ENCODE data around the gene KMT2E.
"Not testable (repeated sequence)": the region's sequence is repeated elsewhere in the genome, so short reads cannot be mapped to it uniquely, and the experiment has no call there.

Gene KMT2E

GRCh38 chr7:104983076-104983577 lies 30.9 kb upstream of the KMT2E start:
- peak overlapping the region; percentile 64 for H3K4me3 ChIP-seq (ENCODE audit: low read length)
- DNase-seq (ENCODE audit: low read depth) = no peak
- TF ChIP-seq CTCF (conservative IDR thresholded peaks at IDR 0.05; ENCODE audit: low read depth, low read length) = no peak

- peak overlapping the region; percentile 64 for H3K4me3 ChIP-seq (ENCODE audit: low read length)
- peak; percentile 52 for TF ChIP-seq CTCF (conservative IDR thresholded peaks at IDR 0.05; ENCODE audit: low read depth, low read length)
- DNase-seq (ENCODE audit: low read depth) = peak; percentile 52
Measured at GRCh38 chr7:104983578-104984539, 30.1 kb upstream of the KMT2E start.

GRCh38 chr7:104984585-104985258 lies 29.3 kb upstream of the KMT2E start:
- TF ChIP-seq CTCF (conservative IDR thresholded peaks at IDR 0.05; ENCODE audit: low read depth, low read length) = no peak
- H3K4me3 ChIP-seq (ENCODE audit: low read length) = peak overlapping the region; percentile 64
- no peak for DNase-seq (ENCODE audit: low read depth)

GRCh38 chr7:104985259-104985617 lies 28.8 kb upstream of the KMT2E start:
- DNase-seq (ENCODE audit: low read depth) = no peak
- no peak overlapping the region for H3K4me3 ChIP-seq (ENCODE audit: low read length)
- TF ChIP-seq CTCF (conservative IDR thresholded peaks at IDR 0.05; ENCODE audit: low read depth, low read length) = no peak

GRCh38 chr7:104986628-104987259 lies 27.3 kb upstream of the KMT2E start:
- H3K4me3 ChIP-seq (ENCODE audit: low read length) = no peak overlapping the region
- no peak for DNase-seq (ENCODE audit: low read depth)
- no peak for TF ChIP-seq CTCF (conservative IDR thresholded peaks at IDR 0.05; ENCODE audit: low read depth, low read length)

- not testable (repeated sequence) for DNase-seq (ENCODE audit: low read depth); H3K4me3 ChIP-seq (ENCODE audit: low read length)
Measured at GRCh38 chr7:104987403-104987802, 26.6 kb upstream of the KMT2E start.

GRCh38 chr7:104990983-104991382 lies 23.0 kb upstream of the KMT2E start:
- DNase-seq (ENCODE audit: low read depth) = no peak
- no peak overlapping the region for H3K4me3 ChIP-seq (ENCODE audit: low read length)
- TF ChIP-seq CTCF (conservative IDR thresholded peaks at IDR 0.05; ENCODE audit: low read depth, low read length) = no peak

Measured in retinal pigment epithelial cell (primary cell).